Left lobe of liver (tissue), 2 donors: Measurements from ENCODE around the gene SLC4A1. TPM values are rescaled to one million over a fixed set of nuclear protein-coding genes. Genes with fewer than 3 reads are reported as not detected.

ENCODE experiments used
- ATAC-seq: fragments of 200-7000 bp; cut with Tn5 transposase; one replicate; pipeline ENCODE4 v1.9.1; 2020; ENCODE audit warnings: mild to moderate bottlenecking, moderate library complexity
- DNase-seq: peaks from one replicate; pipeline ENCODE4 v3.0.0-alpha.2; 2020; ENCODE audit warnings: low spot score
- total RNA-seq: library from RNA; stranded (reverse); gene quantifications from one replicate; pipeline ENCODE4 v1.2.1, GENCODE V29; 2021
- donor health status: DM: no; HTN: no; CAD: no; lungs with moderate emphysema.
- donor health status: DM: no; HTN: yes; CAD: no.

SLC4A1 gene
- total RNA-seq, 1 donor from 2014 or later: 1.8 TPM

- ATAC-seq (no peak), DNase-seq (no peak)
These were observed 60.2 kb downstream of the SLC4A1 start for GRCh38 chr17:44207743-44208142.

GRCh38 chr17:44207319-44207718 is 60.6 kb downstream of the SLC4A1 start:
- DNase-seq: no peak
- ATAC-seq: no peak

GRCh38 chr17:44206825-44207155 is 61.1 kb downstream of the SLC4A1 start:
- no peak for DNase-seq
- ATAC-seq: no peak

- DNase-seq: no peak
- ATAC-seq: no peak
These were observed 61.7 kb downstream of the SLC4A1 start for GRCh38 chr17:44205962-44206824.

- DNase-seq (no peak), ATAC-seq (no peak)
These were observed 63.5 kb downstream of the SLC4A1 start for GRCh38 chr17:44204441-44204882.

- DNase-seq (no peak), ATAC-seq (no peak)
These were observed 64.0 kb downstream of the SLC4A1 start for GRCh38 chr17:44203731-44204440.

GRCh38 chr17:44202756-44203155 is 65.2 kb downstream of the SLC4A1 start:
- DNase-seq: no peak
- no peak for ATAC-seq

GRCh38 chr17:44200478-44201155 is 67.3 kb downstream of the SLC4A1 start:
- ATAC-seq: no peak
- DNase-seq: no peak

GRCh38 chr17:44199553-44200477 is 68.1 kb downstream of the SLC4A1 start, which contains the start of gene ATXN7L3:
Gene ATXN7L3, minus strand, starts transcription at chr17:44199884. Its CDS starts 1,814 bp downstream, at chr17:44198070.
- peak; percentile 99 for DNase-seq
- peak; percentile 90 for ATAC-seq

- peak; percentile 52 for ATAC-seq
- DNase-seq: peak; percentile 71
These were observed 69.0 kb downstream of the SLC4A1 start for GRCh38 chr17:44198721-44199552.

Other genes starting within 250 kb of the SLC4A1 start
- gene LSM12, start 201.5 kb downstream of the SLC4A1 start, total RNA-seq: 22.6 TPM
- gene G6PC3, start 197.4 kb downstream of the SLC4A1 start, total RNA-seq: 8.9 TPM
- gene HDAC5, start 144.5 kb downstream of the SLC4A1 start, total RNA-seq: 16.8 TPM
- 0.38 TPM for gene HROB, start 126.2 kb downstream of the SLC4A1 start, total RNA-seq
- gene ASB16, start 97.4 kb downstream of the SLC4A1 start, total RNA-seq: not detected
- gene TMUB2, start 81.2 kb downstream of the SLC4A1 start, total RNA-seq: 14.3 TPM
- gene ATXN7L3, start 68.3 kb downstream of the SLC4A1 start, total RNA-seq: 26.6 TPM
- gene UBTF, start 48.5 kb downstream of the SLC4A1 start, total RNA-seq: 34.3 TPM
- not detected for gene RUNDC3A, start 40.5 kb upstream of the SLC4A1 start, total RNA-seq
- 78.6 TPM for gene SLC25A39, start 56.7 kb upstream of the SLC4A1 start, total RNA-seq
- 111 TPM for gene GRN, start 77.2 kb upstream of the SLC4A1 start, total RNA-seq
- gene FAM171A2, start 95.7 kb upstream of the SLC4A1 start, total RNA-seq: 0.20 TPM
- 1.1 TPM for gene ITGA2B, start 121.5 kb upstream of the SLC4A1 start, total RNA-seq
- 11.0 TPM for gene GPATCH8, start 235.3 kb upstream of the SLC4A1 start, total RNA-seq